ENCODE data around the gene NR1H2.

The NR1H2 gene

DNA sequence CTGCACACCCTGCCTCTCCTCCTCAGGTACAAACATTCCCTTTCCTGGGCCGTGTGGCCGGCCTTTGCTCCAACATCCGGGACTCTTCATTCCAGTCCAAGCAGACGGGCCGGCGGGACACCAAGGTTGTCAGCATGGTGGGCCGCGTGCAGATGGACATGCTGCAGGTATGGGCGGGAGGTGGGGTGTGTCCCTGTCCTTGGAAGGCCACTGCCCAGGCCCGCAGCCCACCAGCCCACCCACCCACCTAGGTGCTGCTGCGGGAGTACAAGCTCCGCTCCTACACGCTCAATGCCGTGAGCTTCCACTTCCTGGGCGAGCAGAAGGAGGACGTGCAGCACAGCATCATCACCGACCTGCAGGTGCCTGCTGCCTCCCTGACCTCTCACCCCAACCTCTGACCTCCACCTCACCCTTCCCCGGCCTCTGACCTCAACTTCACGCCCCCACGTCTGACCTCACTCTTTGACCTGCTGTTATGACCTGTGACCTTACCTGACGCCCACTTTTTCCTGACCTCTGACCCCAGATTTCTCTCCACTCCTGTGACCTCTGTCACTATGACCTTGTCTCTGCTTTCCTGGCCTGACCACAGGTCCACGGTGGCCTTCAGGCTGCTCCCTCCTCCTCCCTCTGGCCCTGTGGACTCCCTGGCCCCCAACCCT, 30.0 kb downstream of the NR1H2 start:
- DNase-seq = no peak

DNA sequence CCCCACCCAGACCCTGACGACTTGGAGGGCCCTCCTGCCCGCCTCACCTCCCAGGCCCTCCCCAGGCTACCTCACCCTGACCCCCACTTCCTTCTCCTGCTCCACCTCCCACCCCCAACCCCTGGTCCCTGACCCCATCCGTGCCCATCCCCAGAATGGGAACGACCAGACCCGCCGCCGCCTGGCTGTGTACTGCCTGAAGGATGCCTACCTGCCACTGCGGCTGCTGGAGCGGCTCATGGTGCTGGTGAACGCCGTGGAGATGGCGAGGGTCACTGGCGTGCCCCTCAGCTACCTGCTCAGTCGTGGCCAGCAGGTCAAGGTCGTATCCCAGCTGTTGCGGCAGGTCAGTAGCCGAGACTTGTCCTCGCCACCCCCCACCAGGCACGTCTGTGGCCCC, 30.6 kb downstream of the NR1H2 start:
- DNase-seq = no peak

DNA sequence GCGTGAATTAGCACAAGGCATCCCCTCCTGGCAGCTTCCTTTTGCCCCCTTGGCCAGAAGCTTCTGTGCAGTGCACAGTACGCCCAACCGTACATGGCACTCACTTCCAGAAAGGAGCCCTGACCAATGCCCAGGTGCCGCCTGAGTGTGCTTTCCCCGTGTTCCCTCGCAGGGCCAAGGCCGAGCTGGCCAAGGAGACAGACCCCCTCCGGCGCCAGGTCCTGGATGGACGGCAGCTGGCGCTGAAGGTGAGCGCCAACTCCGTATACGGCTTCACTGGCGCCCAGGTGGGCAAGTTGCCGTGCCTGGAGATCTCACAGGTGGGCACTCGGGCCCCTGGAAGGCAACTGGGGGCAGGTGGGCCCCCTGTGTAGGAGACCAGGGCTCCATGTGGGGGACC, 33.1 kb downstream of the NR1H2 start:
- DNase-seq = no peak

DNA sequence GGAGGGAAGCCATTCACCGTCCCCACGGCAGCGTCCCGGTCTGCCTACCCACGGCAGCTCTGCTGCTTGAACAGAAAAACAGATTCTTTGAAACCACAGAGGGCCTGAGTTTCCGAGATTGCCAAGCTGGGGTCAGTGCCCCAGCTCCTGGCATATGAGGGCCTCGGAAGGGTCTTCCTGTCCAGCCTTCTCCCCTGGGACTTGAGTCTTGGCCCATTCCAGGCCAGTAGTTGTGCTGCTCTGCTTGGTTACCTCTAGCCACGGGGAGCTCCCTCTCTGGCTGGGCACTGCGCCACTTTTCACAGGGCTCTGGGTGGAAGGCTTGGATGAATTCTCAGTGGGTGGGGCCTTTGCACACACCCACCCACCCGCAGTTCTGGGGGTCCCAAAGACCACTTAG, 33.9 kb downstream of the NR1H2 start:
- DNase-seq = no peak

DNA sequence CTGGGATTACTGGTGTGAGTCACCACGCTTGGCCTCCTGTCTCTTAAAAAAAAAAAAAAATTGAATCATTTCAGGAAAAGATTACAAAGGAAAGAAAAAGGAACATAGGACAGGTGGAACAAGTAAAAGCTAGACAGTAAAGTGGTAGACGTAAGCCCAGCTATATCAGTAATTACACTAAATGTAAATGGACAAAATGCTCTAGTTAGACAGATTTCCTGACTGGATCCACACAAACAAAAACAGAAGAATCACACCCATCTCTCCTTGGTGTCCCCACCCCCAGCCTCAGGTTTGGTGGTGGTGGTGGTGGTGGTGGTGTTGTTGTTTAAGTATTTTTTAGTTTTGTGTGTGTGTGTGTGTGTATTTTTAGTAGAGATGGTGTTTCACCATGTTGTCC, 36.2 kb downstream of the NR1H2 start:
- no peak for DNase-seq

DNA sequence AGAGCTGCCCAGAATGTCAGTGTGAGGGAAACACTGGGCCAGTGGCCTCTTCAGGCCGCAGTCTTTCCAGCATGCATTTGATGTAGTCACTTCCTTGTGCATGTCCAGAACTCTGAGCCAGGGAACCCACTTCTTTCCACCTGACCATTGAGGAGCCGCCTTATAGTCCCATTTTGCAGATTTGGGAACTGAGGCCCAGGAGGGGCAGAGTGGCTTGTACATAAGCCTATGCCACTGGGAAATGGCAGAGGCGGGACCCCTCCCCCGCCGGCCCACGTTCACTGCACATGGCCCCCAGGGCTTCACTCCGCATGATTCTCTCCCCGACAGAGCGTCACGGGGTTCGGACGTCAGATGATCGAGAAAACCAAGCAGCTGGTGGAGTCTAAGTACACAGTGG, 36.8 kb downstream of the NR1H2 start:
- no peak for DNase-seq

DNA sequence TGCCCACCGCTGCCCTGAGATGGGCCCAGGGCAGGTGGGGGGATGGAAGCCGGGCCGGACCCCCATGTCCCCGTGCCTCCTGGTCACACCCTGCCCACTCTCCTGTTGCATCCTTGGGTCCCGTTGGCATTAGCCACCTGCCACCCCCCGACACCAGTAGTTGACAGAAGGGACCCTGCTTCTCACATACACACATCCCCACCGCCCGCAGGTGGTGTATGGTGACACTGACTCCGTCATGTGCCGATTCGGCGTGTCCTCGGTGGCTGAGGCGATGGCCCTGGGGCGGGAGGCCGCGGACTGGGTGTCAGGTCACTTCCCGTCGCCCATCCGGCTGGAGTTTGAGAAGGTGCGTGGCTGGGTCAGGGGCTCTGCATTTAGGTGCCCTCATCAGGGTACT, 37.3 kb downstream of the NR1H2 start:
- no peak for DNase-seq

DNA sequence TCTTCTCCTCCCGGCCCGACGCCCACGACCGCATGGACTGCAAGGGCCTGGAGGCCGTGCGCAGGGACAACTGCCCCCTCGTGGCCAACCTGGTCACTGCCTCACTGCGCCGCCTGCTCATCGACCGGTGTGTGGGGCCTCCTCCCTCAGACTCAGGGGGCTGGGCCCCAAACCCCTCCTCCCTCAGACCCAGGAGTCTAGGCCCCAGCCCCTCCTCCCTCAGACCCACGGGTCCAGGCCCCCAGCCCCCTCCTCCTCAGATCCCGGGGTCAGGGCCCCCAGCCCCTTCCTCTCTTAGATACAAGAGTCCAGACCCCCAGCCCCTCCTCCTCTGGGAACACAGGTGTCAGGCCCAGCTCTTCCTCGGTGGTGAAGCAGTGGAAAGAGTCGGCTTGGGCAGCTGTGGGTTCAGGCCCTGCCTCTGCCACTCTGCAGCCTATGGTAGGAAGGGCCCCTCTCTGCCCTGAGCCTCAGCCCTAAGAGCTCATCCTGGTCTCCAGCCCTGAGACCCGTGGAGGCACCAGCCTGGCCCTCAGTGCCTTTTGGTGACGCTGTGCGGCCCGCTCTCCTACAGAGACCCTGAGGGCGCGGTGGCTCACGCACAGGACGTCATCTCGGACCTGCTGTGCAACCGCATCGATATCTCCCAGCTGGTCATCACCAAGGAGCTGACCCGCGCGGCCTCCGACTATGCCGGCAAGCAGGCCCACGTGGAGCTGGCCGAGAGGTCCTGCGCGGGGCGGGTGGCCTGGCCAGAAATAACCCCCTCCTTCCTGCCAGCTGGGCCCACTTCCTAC, 38.8 kb downstream of the NR1H2 start:
- peak in 1 of 2 experiments; percentile 10 for DNase-seq

DNA sequence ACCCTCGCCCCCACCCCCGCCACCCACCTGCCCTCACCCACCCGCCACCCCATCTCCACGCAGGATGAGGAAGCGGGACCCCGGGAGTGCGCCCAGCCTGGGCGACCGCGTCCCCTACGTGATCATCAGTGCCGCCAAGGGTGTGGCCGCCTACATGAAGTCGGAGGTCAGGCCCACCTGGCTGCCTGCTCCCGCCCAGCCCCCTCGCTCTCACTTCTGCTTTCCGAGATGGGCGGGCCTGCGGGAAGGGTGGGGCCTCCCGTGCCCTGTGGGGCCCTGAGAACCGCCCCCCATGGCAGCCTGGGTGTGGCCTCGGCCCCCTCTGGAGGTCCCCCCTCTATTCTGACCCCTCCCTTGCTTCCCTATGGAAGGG, 39.4 kb downstream of the NR1H2 start:
- DNase-seq = no peak

DNA sequence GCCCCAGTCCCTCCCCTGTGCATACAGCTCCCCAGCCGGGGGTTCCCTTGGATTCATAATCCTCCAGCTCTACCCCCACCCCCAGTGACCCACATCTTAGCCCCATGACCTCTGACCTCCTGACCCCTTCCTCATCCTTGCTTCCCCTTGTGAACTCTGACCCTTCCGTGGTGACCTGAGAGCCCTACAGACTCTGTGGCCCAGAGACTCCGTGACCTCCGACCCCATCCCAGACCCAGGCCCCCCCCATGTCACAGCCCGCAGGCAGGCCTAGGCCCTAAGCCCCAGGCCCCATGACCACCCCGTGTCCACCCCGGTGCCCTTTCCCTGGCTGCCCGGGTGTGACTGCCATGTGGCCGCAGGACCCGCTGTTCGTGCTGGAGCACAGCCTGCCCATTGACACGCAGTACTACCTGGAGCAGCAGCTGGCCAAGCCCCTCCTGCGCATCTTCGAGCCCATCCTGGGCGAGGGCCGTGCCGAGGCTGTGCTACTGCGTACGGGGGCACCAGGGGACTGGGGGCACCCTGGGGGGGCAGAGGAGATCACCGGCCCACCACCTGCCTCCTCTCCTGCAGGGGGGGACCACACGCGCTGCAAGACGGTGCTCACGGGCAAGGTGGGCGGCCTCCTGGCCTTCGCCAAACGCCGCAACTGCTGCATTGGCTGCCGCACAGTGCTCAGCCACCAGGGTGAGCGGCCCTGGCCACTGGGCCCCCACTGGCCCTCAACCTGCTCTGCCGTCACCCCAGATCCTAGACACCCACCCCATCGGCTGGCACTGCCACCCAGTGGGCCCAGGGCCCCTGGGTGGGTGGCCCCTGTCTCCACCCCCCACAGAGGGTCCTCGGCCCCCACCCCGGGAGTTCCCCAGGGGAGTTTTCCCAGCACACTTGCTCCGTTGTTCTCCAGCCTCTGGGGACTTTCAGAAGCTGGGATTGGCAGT, 40.0 kb downstream of the NR1H2 start:
- no peak for DNase-seq

DNA sequence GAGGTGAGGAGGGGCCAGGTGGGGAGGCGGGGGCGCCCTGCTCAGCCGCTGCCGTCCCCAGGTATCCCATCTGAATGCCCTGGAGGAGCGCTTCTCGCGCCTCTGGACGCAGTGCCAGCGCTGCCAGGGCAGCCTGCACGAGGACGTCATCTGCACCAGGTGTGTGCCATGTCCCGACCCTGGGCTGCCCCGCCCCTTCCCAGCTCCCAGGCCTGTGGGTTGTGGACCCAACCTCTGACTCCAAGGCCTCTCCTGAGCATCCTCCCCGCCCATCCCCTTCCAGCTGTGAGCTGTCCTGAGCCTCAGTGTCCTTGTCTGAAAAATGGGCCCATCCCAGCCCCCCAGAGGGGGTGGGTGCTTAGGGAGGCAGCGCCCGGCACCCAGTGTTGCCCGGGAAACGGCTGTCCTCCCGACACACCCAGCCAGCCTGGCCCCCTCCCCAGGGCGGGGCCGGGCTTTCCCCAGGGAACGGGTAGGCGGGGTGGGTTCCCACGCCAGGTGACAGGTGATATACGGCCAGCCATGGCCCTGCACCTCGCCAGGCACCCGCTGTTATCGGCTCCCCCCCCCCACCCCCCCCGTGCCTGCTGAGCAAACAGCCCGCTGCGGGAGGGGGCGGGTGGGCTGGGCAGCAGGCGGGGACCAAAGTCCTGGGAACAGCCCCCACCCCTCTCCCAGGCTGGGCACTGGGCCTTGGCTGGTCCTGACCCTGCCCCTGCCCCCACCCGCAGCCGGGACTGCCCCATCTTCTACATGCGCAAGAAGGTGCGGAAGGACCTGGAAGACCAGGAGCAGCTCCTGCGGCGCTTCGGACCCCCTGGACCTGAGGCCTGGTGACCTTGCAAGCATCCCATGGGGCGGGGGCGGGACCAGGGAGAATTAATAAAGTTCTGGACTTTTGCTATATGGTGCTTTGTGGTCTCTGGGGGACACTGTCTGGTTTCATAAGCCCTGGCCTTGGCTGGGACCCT, 41.1 kb downstream of the NR1H2 start:
- no peak for DNase-seq

DNA sequence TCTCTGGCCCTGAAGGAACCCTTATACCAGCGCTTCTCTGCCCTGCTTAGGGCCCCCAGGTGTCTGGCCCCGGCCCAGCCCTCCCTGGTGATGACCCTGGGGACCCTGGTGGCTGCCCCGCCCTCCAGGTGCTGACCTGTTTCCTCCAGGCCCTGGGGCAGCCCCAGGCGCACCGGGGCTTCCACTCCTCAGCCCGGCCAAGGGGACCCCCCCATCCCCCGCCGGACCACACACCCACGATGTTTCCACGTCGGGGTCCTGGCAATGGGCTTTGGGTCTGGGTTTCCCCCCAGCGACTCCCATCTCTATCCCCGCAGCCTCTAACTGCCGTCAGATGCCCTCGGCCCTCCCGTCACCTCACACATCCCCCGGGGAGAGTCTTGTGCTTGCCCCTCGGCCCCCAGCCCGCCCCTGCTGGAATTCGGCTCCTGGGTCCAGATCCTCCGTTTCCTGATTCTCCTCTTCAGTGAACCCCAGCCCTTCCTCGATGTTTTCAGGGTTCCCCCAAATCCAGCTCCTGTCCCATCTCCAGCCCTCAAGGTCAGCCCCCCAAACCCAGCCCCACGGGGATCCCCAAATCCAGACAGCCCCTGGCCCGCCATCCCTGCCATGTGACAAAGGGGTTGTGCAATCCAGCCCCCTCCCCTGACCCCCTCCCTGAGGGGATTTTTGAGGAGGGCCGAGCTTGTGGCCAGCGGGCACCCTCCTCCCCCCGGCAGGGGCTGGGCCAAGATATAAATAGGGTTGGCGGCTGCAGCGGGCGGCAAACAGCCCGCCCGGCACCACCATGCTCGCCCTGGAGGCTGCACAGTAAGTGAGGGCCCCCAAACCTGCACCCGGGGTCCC, 42.1 kb downstream of the NR1H2 start, which contains the start of gene SPIB:
SPIB (plus strand) TSS at position 763 of the 846 bp plus-strand sequence; CDS start at position 788, 25 bp downstream.
- DNase-seq = no peak

DNA sequence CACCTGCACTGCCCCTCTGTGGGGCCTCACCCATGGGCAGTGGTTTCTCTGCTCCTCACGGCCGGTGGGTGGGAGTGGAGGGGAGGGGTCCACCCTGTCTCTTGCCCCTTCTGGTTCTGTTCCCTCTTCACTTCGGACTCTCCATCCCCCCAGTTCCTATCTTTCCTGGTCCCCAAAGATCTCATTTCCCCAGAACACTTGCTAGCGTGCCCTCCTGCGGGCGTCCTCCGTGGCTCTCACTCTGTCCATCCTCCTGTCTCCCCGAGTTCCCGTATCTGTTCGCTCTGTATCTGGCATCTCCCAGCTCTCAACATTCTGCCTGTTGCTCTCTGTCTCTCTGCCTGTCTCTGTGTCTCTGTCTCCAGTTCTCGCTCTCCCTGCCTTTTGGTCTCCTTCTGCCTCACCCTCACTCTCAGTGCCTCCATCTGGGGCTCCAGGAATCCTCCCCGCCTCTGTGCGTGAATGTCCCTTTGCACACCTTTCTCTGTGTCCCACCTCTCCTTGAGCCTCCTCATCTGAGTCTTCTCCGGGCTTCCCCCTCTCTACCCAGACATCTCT, 42.8 kb downstream of the NR1H2 start:
- DNase-seq = no peak

DNA sequence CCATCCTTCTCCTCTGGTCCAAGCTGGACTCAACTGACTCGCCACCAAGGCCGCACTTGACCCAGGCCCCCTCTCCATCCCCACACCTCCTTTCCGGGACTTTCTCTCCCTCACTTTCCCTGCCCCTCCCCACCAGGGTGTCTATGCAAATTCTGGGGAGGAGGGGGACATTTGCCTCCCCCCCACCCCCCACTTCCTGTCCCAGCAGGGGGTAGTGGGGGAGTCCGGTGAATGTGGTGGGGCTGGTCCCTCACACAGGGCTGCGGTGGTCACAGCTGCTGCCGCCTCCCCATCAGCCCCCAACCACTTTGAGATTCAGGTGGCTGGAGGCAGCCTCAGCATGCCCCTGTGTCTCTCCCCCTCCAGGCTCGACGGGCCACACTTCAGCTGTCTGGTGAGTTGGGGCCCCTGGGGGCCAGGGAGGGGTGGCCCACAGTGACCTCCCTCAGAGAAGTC, 43.4 kb downstream of the NR1H2 start:
- no peak for DNase-seq

DNA sequence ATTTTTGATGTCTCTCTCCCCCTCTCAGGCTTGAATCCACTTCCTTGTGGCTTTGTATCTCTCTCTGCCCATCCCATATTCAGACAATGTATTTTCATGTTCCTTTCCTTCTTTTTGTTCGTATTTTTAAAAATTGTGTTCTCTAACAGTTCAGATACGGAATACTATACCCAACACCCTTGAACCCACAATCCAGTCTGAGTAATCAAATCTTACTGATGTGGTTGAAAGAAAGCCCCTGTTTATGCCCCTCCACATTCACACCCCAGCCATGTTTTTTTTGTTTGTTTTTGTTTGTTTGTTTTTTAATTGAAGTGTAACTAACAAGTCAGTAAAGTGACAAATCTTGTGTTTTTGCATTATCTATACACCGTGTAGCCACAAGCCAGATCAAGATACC, 43.9 kb downstream of the NR1H2 start:
- no peak for DNase-seq

DNA sequence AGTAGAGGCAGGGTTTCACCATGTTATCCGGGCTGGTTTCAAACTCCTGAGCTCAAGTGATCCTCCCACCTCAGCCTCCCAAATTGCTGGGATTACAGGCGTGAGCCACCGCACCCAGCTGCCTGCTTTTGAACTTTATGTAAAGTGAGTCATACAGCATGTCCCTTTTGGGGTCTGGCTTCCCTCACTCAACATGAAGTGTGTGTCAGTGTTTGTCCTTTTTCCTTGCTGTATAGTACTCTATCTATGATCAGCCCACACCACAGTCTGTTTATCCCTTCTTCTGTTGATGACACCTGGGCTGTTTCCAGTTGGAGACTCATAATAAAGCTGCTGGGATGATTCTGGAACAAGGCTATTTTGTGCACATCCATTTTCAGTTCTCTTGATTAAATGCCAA, 44.6 kb downstream of the NR1H2 start:
- no peak for DNase-seq

DNA sequence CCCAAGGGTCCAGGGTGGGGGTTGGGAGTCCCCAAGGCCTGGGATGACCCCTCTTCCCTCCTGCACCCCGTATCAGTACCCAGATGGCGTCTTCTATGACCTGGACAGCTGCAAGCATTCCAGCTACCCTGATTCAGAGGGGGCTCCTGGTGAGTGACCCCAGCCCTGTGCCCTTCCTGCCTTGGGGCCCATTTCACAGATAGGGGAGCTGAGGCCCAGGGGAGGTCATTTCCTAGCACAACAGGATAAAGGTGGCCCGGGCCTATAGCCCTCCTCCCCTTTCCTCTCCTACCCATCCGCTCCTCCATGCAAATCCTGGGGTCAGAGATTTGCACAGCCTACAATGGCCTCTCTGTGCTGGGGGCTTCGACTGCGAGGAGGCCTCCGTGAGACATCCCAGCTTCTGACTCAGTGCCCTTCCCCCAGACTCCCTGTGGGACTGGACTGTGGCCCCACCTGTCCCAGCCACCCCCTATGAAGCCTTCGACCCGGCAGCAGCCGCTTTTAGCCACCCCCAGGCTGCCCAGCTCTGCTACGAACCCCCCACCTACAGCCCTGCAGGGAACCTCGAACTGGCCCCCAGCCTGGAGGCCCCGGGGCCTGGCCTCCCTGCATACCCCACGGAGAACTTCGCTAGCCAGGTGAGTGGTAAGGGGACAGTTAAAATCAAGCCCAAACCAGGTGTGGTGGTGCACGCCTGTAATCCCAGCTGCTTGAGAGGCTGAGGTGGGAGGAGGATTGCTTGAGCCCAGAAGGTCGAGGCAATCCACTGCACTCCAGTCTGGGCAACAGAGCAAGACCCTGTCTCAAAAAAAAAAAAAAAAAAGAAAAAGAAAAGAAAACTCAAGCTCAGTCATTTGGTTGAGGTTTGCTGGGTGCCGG, 46.4 kb downstream of the NR1H2 start:
- DNase-seq = no peak

DNA sequence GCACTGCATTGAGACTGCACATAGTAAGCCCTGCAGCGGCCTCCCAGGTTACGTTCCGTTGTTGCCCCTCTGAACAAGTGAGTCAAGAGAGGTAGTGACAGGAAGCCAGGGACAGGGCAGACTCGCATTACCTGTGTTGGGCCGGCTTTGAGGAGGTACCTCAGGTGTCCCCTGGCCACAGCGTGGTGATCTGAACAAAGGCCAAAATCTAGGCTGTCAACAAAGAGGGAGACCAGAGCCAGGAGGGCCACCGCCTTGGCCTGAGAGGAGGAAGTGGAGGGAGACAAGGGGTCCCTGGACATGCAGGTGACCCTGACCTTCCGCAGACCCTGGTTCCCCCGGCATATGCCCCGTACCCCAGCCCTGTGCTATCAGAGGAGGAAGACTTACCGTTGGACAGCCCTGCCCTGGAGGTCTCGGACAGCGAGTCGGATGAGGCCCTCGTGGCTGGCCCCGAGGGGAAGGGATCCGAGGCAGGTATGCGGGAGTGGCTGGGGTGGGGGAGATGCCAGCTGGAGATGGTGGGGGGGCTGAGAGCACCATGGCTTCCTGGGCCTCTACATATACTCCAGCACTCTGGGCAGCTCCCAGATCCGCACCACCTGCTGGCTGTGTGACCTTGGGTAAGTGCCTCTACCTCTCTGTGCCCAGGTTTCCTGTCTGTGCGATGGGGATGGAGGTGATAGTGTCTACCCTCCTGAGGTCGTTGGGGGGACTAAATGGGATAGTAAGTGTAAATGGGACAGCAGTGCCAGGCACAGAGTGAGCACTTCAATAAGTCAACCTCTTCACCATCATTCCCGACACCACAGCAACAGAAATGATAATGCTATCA, 47.2 kb downstream of the NR1H2 start:
- DNase-seq = no peak

DNA sequence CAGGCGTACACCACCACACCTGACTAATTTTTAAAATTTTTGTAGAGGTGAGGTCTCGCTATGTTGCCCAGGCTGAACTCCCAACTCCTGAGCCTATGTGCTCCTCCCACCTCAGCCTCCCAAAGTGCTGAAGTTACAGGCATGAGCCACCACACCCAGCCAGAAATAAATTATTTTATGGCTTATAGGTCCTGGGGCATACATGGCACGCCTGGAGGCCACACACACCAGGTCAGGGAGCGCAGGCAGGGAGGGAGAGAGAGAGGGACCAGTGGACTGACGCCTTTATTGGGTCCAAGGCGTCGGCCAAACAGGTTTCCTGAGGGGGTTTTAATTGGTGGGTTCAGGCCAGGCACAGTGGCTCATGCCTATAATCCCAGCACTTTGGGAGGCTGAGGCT, 49.3 kb downstream of the NR1H2 start:
- DNase-seq = no peak

Data from NCI-H187 (cell line).